Endothelial cell of umbilical vein (primary cell): Measurements from ENCODE around the gene THBS3. TPM values are rescaled to one million over a fixed set of nuclear protein-coding genes. Genes with fewer than 3 reads are reported as not detected.
"Not testable (repeated sequence)": the region's sequence is repeated elsewhere in the genome, so short reads cannot be mapped to it uniquely, and the experiment has no call there.

Experiments used
- BruUV-seq: library from RNA; stranded (reverse); fragments of 400-500 nt; replicated peaks from 2 replicates; lab custom pipeline; 2021; lab: Mats Ljungman, UMichigan
- CTCF ChIA-PET: fragments of 300-600, 350-600 bp; sonication (Branson Sonifier 250); formaldehyde crosslinking; loops from one replicate; lab custom pipeline; 2021; ENCODE audit warnings: antibody characterized with exemption, inconsistent platforms; lab: Charles Lee
- POLR2A ChIA-PET: fragments of 300-600, 350-600 bp; sonication (Branson Sonifier 250); formaldehyde crosslinking; loops from one replicate; lab custom pipeline; 2021; ENCODE audit warnings: antibody characterized with exemption, inconsistent platforms; lab: Charles Lee
- DNase-seq: peaks from one replicate; pipeline ENCODE4 v3.0.0-alpha.2; 2011; ENCODE audit warnings: low read depth, low spot score
- FAIRE-seq: peaks from 2 replicates; lab custom pipeline; 2011; peaks lifted over from hg19 to GRCh38; lab: Jason Lieb, UNC
- H2AFZ ChIP-seq: 2 replicates; pipeline ENCODE4 v1.6.0; 2012; ENCODE audit warnings: low read depth, low read length, control low read depth, inconsistent platforms
- H3K27ac ChIP-seq: 2 replicates; pipeline ENCODE4 v1.5.1; 2011; ENCODE audit warnings: low read depth, mild to moderate bottlenecking, control low read depth, low read length, moderate library complexity; ENCODE audit not compliant: insufficient read depth
- H3K27me3 ChIP-seq, 2 experiments: 2 replicates each; pipeline versions ENCODE4 v1.6.0 to v1.6.1; 2011; ENCODE audit warnings: low read length in 2 of 2, mixed read lengths in 1 of 2; ENCODE audit not compliant: control insufficient read depth in 2 of 2, insufficient read depth in 2 of 2
- H3K36me3 ChIP-seq, 2 experiments: 2 replicates in 1 of 2; 3 replicates in 1 of 2; pipeline ENCODE4 v1.5.1; 2011; ENCODE audit warnings: low read length in 2 of 2, mild to moderate bottlenecking in 1 of 2, moderate library complexity in 1 of 2; ENCODE audit not compliant: control insufficient read depth in 2 of 2, insufficient read depth in 2 of 2; ENCODE audit errors: extremely low read depth in 1 of 2
- H3K4me1 ChIP-seq: 3 replicates; pipeline ENCODE4 v1.5.1; 2011; ENCODE audit warnings: mild to moderate bottlenecking, low read length; ENCODE audit not compliant: control insufficient read depth, insufficient read depth; ENCODE audit errors: extremely low read depth
- H3K4me2 ChIP-seq: 2 replicates; pipeline ENCODE4 v1.6.1; 2011; ENCODE audit warnings: low read length, control low read depth, mixed read lengths; ENCODE audit not compliant: insufficient read depth
- H3K4me3 ChIP-seq, 3 experiments: fragments of 200-600 bp in 1 of 3; sonication (generic), shearing (Covaris generic) in 1 of 3; replicated peaks in 1 of 3; 2 replicates each; pipeline ENCODE4 v1.5.1; 2011 to 2016; ENCODE audit warnings: control low read depth in 3 of 3, low read length in 3 of 3, mild to moderate bottlenecking in 2 of 3, inconsistent platforms in 1 of 3, low read depth in 1 of 3, moderate library complexity in 1 of 3; ENCODE audit not compliant: insufficient read depth in 1 of 3
- H3K79me2 ChIP-seq: 2 replicates; pipeline ENCODE4 v1.6.0; 2012; ENCODE audit warnings: low read length, inconsistent platforms; ENCODE audit not compliant: control insufficient read depth, insufficient read depth
- H3K9ac ChIP-seq: replicated peaks from 2 replicates; pipeline ENCODE3; 2011; ENCODE audit warnings: low read length, control low read depth; ENCODE audit not compliant: insufficient read depth; ENCODE audit errors: extremely low read depth
- H3K9me1 ChIP-seq: replicated peaks from 3 replicates; pipeline ENCODE4 v1.6.0; 2011; ENCODE audit warnings: mild to moderate bottlenecking, low read length; ENCODE audit not compliant: control insufficient read depth, insufficient read depth; ENCODE audit errors: extremely low read depth
- H3K9me3 ChIP-seq: replicated peaks from 2 replicates; pipeline ENCODE4 v1.5.1; 2012; ENCODE audit warnings: low read length, inconsistent platforms; ENCODE audit not compliant: control insufficient read depth, insufficient read depth
- H4K20me1 ChIP-seq: replicated peaks from 2 replicates; pipeline ENCODE3; 2011; ENCODE audit warnings: mild to moderate bottlenecking, low read length; ENCODE audit not compliant: control insufficient read depth, insufficient read depth; ENCODE audit errors: extremely low read depth
- CTCF ChIP-seq, 2 donors: IDR thresholded peaks; 1 replicate in 1 of 2; 2 replicates in 1 of 2; pipeline ENCODE4 v1.5.1; 2011; ENCODE audit warnings: low read length in 2 of 2, mild to moderate bottlenecking in 2 of 2, moderate library complexity in 2 of 2, control low read depth in 1 of 2, inconsistent platforms in 1 of 2, low read depth in 1 of 2; ENCODE audit not compliant: insufficient read depth in 1 of 2; ENCODE audit errors: extremely low read depth in 1 of 2
- EZH2 ChIP-seq: IDR thresholded peaks from 2 replicates; pipeline ENCODE4 v1.6.1; 2012; ENCODE audit warnings: borderline replicate concordance, low read depth, mild to moderate bottlenecking, moderate library complexity, low read length, inconsistent platforms; ENCODE audit not compliant: severe bottlenecking
- JUN ChIP-seq: IDR thresholded peaks from 2 replicates; pipeline ENCODE4 v1.6.1; 2011; ENCODE audit warnings: borderline replicate concordance, low read depth; ENCODE audit not compliant: insufficient read length, insufficient read depth
- MYC ChIP-seq: IDR thresholded peaks from one replicate; pipeline ENCODE4 v1.6.1; 2011; ENCODE audit warnings: mild to moderate bottlenecking, low read depth, low read length
- dilution Hi-C: fragments of 300-500 bp; cut with MboI; formaldehyde crosslinking; loops from one replicate; pipeline ENCODE4 v1.15.0; 2019; ENCODE audit warnings: low sequenced_read_pairs; ENCODE audit not compliant: extremely low pct_ligation_motif_present
- intact Hi-C: fragments of 100-400 bp; cut with micrococcal nuclease; formaldehyde crosslinking; loops from one replicate; pipeline ENCODE4 v1.10.0; 2022
- polyA plus RNA-seq, 4 experiments: library from polyadenylated mRNA; depleted of rRNA in 3 of 4; stranded (reverse) in 3 of 4; unstranded in 1 of 4; fragments of >200 nt; gene quantifications; 2 replicates each; pipeline versions ENCODE4 v1.2.1 to v1.2.3, GENCODE V29; 2011 to 2012; ENCODE audit warnings: missing spikeins in 1 of 4
- total RNA-seq: library from RNA; stranded (reverse); gene quantifications from 2 replicates; pipeline ENCODE4 v1.2.3, GENCODE V29; 2021

The THBS3 gene
- total and polyA plus RNA-seq, 2 donors (not counting 3 experiments of a cell fraction or from before 2014, with no cell fraction given), result 23.6 to 25.7 TPM

GRCh38 chr1:155226910-155227260, 19.2 kb upstream of the THBS3 start:
- ChIA-PET CTCF (interaction anchor here (0.9 to 3.0 kb wide), 10 partner anchors 8 to 372 kb away, joined by 3 to 69 read pairs (median 4); partner anchors contain the start of genes KRTCAP2, MTX1 and THBS3), POLR2A (no interaction called here)
- TF ChIP-seq MYC (peak; percentile 17), JUN (no peak), EZH2 (no peak)
- Histone ChIP-seq H4K20me1 (no peaks in the 10 kb centered on the region), H3K27me3 (no peaks in the 10 kb centered on the region), H3K4me1 (peaks cover 28% of the 10 kb centered on the region), H2AFZ (peak overlapping the region; percentile 0), H3K9ac (peak overlapping the region; percentile 53), H3K79me2 (peaks cover 8% of the 10 kb centered on the region), H3K9me1 (no peaks in the 10 kb centered on the region), H3K4me3 (peak overlapping the region; percentile 41 to 82 (median 58)), H3K36me3 (no peaks in the 10 kb centered on the region), H3K4me2 (peak overlapping the region; percentile 55), H3K27ac (peak overlapping the region; percentile 63), H3K9me3 (no peaks in the 10 kb centered on the region)
- no peak for FAIRE-seq
- intact Hi-C loops (loop anchor here (1.0 to 5.0 kb wide), 4 partner anchors 17 to 51 kb away; partner anchors contain the start of gene THBS3), dilution Hi-C loops (no loop called here)
- no peak for DNase-seq
- TSS peak; percentile 86 for BruUV-seq

- peak overlapping the region; percentile 0 for H2AFZ ChIP-seq
- peaks cover 8% of the 10 kb centered on the region for H3K79me2 ChIP-seq
- no peak for FAIRE-seq
- H3K9ac ChIP-seq, result peak overlapping the region; percentile 53
- ChIA-PET POLR2A (no interaction called here), CTCF (interaction anchor here (0.9 to 3.0 kb wide), 12 partner anchors 8 to 373 kb away, joined by 3 to 69 read pairs (median 6); partner anchors contain the start of genes KRTCAP2, MTX1 and THBS3)
- H3K4me1 ChIP-seq, result peaks cover 28% of the 10 kb centered on the region
- intact Hi-C loops (loop anchor here (1.0 to 5.0 kb wide), 3 partner anchors 19 to 50 kb away; partner anchors contain the start of gene THBS3), dilution Hi-C loops (no loop called here)
- DNase-seq, result peak; percentile 91
- H3K27me3 ChIP-seq, result no peaks in the 10 kb centered on the region
- H3K36me3 ChIP-seq, result no peaks in the 10 kb centered on the region
- H3K9me3 ChIP-seq, result no peaks in the 10 kb centered on the region
- no peaks in the 10 kb centered on the region for H3K9me1 ChIP-seq
- H3K4me3 ChIP-seq, result peak overlapping the region; percentile 41 to 82 (median 58)
- H4K20me1 ChIP-seq, result no peaks in the 10 kb centered on the region
- peak overlapping the region; percentile 63 for H3K27ac ChIP-seq
- BruUV-seq, result no TSS peak
- peak overlapping the region; percentile 55 for H3K4me2 ChIP-seq
- no peak for TF ChIP-seq EZH2
- TF ChIP-seq CTCF (IDR thresholded peaks at IDR 0.05; ENCODE audit: extremely low read depth in 1 of 2, insufficient read depth in 1 of 2, low read depth in 1 of 2, low read length in 2 of 2), result peak; percentile 57 to 76
Observed at GRCh38 chr1:155226188-155226909, 18.7 kb upstream of the THBS3 start.

GRCh38 chr1:155225404-155225759, 17.7 kb upstream of the THBS3 start:
- BruUV-seq, H3K27me3 ChIP-seq, H3K9ac ChIP-seq, H3K79me2 ChIP-seq, H3K36me3 ChIP-seq, H3K4me3 ChIP-seq, FAIRE-seq, H3K9me3 ChIP-seq, H4K20me1 ChIP-seq, H2AFZ ChIP-seq, H3K9me1 ChIP-seq, dilution Hi-C loops, DNase-seq: not testable (repeated sequence)
- intact Hi-C loops, result loop anchor here (5.0 kb wide), 1 partner anchor 33 kb away; no protein-coding TSS in a partner anchor
- Histone ChIP-seq H3K27ac (peak overlapping the region; percentile 35), H3K4me2 (peak overlapping the region; percentile 16), H3K4me1 (peaks cover 28% of the 10 kb centered on the region)
- ChIA-PET CTCF (interaction anchor here (1.2 to 2.8 kb wide), 8 partner anchors 14 to 134 kb away, joined by 3 to 55 read pairs (median 4); partner anchors contain the start of genes MTX1 and THBS3), POLR2A (interaction anchor here (1.9 kb wide), 1 partner anchor 16 kb away, joined by 5 read pairs; no protein-coding TSS in a partner anchor)
